HepG2 (cell line): ENCODE data around the gene TNFAIP1. TPM values are rescaled to one million over a fixed set of nuclear protein-coding genes. Genes with fewer than 3 reads are reported as not detected.

Experiments
- DDIT3 ChIP-seq: sonication (generic); formaldehyde crosslinking; IDR thresholded peaks from 2 replicates; pipeline ENCODE4 v1.4.0; 2020; ENCODE audit warnings: mild to moderate bottlenecking, missing genetic modification reagents
- GATA4 ChIP-seq: sonication (generic); IDR thresholded peaks from 2 replicates; pipeline ENCODE4 v1.6.1; 2016; ENCODE audit warnings: antibody characterized with exemption, low read depth, borderline replicate concordance
- HES4 ChIP-seq: sonication (generic); formaldehyde crosslinking; IDR thresholded peaks from 2 replicates; pipeline ENCODE4 v1.9.0; 2021; ENCODE audit warnings: mild to moderate bottlenecking, missing genetic modification reagents, borderline replicate concordance
- NR2F2 ChIP-seq: IDR thresholded peaks from 2 replicates; pipeline ENCODE4 v1.6.1; 2012; ENCODE audit warnings: low read depth, inconsistent platforms, borderline replicate concordance
- PRDM4 ChIP-seq: sonication (generic); formaldehyde crosslinking; IDR thresholded peaks from 2 replicates; pipeline ENCODE4 v1.9.0; 2021; ENCODE audit warnings: missing genetic modification reagents, borderline replicate concordance
- SMYD3 ChIP-seq: sonication (generic); formaldehyde crosslinking; IDR thresholded peaks from 2 replicates; pipeline ENCODE4 v1.8.1; 2023; ENCODE audit warnings: mild to moderate bottlenecking, missing genetic modification reagents
- ZFP82 ChIP-seq: sonication (generic); formaldehyde crosslinking; IDR thresholded peaks from 2 replicates; pipeline ENCODE4 v1.5.1; 2020; ENCODE audit warnings: mild to moderate bottlenecking, missing genetic modification reagents, borderline replicate concordance
- ZNF670 ChIP-seq: sonication (generic); formaldehyde crosslinking; IDR thresholded peaks from 2 replicates; pipeline ENCODE4 v1.8.0; 2022; ENCODE audit warnings: mild to moderate bottlenecking, missing genetic modification reagents, borderline replicate concordance
- ZNF766 ChIP-seq: sonication (generic); formaldehyde crosslinking; IDR thresholded peaks from 2 replicates; pipeline ENCODE4 v1.5.0; 2020; ENCODE audit warnings: missing genetic modification reagents, borderline replicate concordance
- polyA plus RNA-seq, 8 experiments: library from polyadenylated mRNA; depleted of rRNA in 3 of 8; stranded (reverse) in 7 of 8; unstranded in 1 of 8; fragments of >200 nt; fragmentation: Illumina TruSeq in 4 of 8; extraction: Trizol in 4 of 8; gene quantifications; 2 replicates each; pipeline versions ENCODE4 v1.2.1 to v1.2.3, GENCODE V29; 2011 to 2016; ENCODE audit warnings: low read depth in 4 of 8, missing spikeins in 1 of 8, mixed read lengths in 1 of 8; ENCODE audit not compliant: insufficient read depth in 1 of 8
- total RNA-seq, 5 experiments: library from RNA; depleted of rRNA; stranded (reverse); fragments of >200 nt; fragmentation: Illumina TruSeq; extraction: Trizol; gene quantifications; 2 replicates each; pipeline ENCODE4 v1.2.3, GENCODE V29; 2016; ENCODE audit warnings: low read depth in 1 of 5
- TF ChIP-seq, protein P1 (sequence below): sonication (generic); formaldehyde crosslinking; IDR thresholded peaks from 2 replicates; pipeline ENCODE4 v1.4.0; 2020; ENCODE audit warnings: missing genetic modification reagents
- TF ChIP-seq, protein P2 (sequence below): sonication (generic); formaldehyde crosslinking; IDR thresholded peaks from 2 replicates; pipeline ENCODE4 v1.4.0; 2020; ENCODE audit warnings: mild to moderate bottlenecking, missing genetic modification reagents
- TF ChIP-seq, protein P3 (sequence below): sonication (generic); formaldehyde crosslinking; IDR thresholded peaks from 2 replicates; pipeline ENCODE4 v1.5.0; 2020; ENCODE audit warnings: mild to moderate bottlenecking, missing genetic modification reagents
- TF ChIP-seq, protein P4 (sequence below): sonication (generic); formaldehyde crosslinking; IDR thresholded peaks from 2 replicates; pipeline ENCODE4 v1.4.0; 2020; ENCODE audit warnings: mild to moderate bottlenecking, missing genetic modification reagents

TNFAIP1 gene
- total and polyA plus RNA-seq, 2 of the 13 experiments (the other 11 are each of a cell fraction or from before 2014, with no cell fraction given) = 17.5 to 40.6 TPM

DNA sequence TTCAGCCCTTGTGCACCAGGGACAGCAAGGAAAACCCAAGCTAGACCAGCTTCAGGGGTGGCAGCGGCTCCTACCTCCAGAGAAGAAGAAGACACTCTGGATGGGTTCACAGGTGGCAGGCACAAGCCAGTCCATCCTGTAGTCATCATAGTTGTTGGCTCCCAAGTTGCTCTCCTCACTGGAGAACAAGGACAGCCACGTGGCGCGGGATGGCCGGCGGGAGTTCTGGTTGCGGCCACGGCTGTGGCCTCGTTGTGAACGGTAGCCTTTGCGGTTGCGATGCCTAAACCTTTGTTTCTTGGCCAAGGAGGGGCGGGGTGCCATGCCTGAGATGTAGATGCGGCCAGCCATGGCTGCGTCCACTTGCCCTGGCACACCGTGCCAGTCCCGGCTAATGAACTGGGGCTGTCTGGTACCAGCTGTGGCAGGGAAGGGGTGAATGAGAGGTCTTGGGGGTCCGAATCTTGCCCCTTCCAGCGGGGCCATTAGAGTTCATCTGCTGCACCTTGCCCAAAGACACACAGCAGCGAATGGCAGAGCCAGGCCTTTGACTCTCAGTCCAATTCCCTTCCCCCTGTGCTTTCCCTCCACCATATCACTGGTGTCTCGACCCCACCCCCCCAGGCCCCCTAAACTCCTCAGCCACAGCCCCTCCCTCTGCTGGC lies 32.2 kb downstream of the TNFAIP1 start (continued):
- TF ChIP-seq, protein P1, sequence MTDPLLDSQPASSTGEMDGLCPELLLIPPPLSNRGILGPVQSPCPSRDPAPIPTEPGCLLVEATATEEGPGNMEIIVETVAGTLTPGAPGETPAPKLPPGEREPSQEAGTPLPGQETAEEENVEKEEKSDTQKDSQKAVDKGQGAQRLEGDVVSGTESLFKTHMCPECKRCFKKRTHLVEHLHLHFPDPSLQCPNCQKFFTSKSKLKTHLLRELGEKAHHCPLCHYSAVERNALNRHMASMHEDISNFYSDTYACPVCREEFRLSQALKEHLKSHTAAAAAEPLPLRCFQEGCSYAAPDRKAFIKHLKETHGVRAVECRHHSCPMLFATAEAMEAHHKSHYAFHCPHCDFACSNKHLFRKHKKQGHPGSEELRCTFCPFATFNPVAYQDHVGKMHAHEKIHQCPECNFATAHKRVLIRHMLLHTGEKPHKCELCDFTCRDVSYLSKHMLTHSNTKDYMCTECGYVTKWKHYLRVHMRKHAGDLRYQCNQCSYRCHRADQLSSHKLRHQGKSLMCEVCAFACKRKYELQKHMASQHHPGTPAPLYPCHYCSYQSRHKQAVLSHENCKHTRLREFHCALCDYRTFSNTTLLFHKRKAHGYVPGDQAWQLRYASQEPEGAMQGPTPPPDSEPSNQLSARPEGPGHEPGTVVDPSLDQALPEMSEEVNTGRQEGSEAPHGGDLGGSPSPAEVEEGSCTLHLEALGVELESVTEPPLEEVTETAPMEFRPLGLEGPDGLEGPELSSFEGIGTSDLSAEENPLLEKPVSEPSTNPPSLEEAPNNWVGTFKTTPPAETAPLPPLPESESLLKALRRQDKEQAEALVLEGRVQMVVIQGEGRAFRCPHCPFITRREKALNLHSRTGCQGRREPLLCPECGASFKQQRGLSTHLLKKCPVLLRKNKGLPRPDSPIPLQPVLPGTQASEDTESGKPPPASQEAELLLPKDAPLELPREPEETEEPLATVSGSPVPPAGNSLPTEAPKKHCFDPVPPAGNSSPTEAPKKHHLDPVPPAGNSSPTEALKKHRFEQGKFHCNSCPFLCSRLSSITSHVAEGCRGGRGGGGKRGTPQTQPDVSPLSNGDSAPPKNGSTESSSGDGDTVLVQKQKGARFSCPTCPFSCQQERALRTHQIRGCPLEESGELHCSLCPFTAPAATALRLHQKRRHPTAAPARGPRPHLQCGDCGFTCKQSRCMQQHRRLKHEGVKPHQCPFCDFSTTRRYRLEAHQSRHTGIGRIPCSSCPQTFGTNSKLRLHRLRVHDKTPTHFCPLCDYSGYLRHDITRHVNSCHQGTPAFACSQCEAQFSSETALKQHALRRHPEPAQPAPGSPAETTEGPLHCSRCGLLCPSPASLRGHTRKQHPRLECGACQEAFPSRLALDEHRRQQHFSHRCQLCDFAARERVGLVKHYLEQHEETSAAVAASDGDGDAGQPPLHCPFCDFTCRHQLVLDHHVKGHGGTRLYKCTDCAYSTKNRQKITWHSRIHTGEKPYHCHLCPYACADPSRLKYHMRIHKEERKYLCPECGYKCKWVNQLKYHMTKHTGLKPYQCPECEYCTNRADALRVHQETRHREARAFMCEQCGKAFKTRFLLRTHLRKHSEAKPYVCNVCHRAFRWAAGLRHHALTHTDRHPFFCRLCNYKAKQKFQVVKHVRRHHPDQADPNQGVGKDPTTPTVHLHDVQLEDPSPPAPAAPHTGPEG = no peak
- TF ChIP-seq DDIT3 (CRISPR knock-in tag) (no peak), HES4 (CRISPR knock-in tag) (no peak), ZNF670 (CRISPR knock-in tag) (no peak), PRDM4 (CRISPR knock-in tag) (no peak), GATA4 (no peak), ZNF766 (CRISPR knock-in tag) (no peak), NR2F2 (no peak), ZFP82 (CRISPR knock-in tag) (no peak), SMYD3 (CRISPR knock-in tag) (no peak)
- TF ChIP-seq, protein P2, sequence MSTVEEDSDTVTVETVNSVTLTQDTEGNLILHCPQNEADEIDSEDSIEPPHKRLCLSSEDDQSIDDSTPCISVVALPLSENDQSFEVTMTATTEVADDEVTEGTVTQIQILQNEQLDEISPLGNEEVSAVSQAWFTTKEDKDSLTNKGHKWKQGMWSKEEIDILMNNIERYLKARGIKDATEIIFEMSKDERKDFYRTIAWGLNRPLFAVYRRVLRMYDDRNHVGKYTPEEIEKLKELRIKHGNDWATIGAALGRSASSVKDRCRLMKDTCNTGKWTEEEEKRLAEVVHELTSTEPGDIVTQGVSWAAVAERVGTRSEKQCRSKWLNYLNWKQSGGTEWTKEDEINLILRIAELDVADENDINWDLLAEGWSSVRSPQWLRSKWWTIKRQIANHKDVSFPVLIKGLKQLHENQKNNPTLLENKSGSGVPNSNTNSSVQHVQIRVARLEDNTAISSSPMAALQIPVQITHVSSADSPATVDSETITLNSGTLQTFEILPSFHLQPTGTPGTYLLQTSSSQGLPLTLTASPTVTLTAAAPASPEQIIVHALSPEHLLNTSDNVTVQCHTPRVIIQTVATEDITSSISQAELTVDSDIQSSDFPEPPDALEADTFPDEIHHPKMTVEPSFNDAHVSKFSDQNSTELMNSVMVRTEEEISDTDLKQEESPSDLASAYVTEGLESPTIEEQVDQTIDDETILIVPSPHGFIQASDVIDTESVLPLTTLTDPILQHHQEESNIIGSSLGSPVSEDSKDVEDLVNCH (CRISPR knock-in tag) = no peak
- TF ChIP-seq, protein P3, sequence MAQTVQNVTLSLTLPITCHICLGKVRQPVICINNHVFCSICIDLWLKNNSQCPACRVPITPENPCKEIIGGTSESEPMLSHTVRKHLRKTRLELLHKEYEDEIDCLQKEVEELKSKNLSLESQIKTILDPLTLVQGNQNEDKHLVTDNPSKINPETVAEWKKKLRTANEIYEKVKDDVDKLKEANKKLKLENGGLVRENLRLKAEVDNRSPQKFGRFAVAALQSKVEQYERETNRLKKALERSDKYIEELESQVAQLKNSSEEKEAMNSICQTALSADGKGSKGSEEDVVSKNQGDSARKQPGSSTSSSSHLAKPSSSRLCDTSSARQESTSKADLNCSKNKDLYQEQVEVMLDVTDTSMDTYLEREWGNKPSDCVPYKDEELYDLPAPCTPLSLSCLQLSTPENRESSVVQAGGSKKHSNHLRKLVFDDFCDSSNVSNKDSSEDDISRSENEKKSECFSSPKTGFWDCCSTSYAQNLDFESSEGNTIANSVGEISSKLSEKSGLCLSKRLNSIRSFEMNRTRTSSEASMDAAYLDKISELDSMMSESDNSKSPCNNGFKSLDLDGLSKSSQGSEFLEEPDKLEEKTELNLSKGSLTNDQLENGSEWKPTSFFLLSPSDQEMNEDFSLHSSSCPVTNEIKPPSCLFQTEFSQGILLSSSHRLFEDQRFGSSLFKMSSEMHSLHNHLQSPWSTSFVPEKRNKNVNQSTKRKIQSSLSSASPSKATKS (CRISPR knock-in tag) = no peak
- TF ChIP-seq, protein P4, sequence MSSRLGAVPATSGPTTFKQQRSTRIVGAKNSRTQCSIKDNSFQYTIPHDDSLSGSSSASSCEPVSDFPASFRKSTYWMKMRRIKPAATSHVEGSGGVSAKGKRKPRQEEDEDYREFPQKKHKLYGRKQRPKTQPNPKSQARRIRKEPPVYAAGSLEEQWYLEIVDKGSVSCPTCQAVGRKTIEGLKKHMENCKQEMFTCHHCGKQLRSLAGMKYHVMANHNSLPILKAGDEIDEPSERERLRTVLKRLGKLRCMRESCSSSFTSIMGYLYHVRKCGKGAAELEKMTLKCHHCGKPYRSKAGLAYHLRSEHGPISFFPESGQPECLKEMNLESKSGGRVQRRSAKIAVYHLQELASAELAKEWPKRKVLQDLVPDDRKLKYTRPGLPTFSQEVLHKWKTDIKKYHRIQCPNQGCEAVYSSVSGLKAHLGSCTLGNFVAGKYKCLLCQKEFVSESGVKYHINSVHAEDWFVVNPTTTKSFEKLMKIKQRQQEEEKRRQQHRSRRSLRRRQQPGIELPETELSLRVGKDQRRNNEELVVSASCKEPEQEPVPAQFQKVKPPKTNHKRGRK (CRISPR knock-in tag) = no peak
